GM10266 (cell line): Measurements from ENCODE around the gene PRAF2.
A peak's percentile ranks its signal among the peaks of the same experiment; 100 is the strongest.

Source experiments
- DNase-seq: peaks from one replicate; pipeline ENCODE4 v3.0.0; 2012; ENCODE audit errors: extremely low spot score
- TF ChIP-seq, protein P1 (sequence below): IDR thresholded peaks from 2 replicates; pipeline ENCODE4 v1.5.1; 2012; ENCODE audit warnings: mild to moderate bottlenecking, low read depth; ENCODE audit not compliant: control insufficient read depth, insufficient read depth; ENCODE audit errors: missing control alignments

Gene PRAF2

GRCh38 chrX:49073601-49074575 is at the start of gene PRAF2:
Gene PRAF2 (minus strand): TSS chrX:49074002. CDS start chrX:49073987, 15 bp downstream.
- peak; percentile 91 for DNase-seq
- TF ChIP-seq, protein P1, sequence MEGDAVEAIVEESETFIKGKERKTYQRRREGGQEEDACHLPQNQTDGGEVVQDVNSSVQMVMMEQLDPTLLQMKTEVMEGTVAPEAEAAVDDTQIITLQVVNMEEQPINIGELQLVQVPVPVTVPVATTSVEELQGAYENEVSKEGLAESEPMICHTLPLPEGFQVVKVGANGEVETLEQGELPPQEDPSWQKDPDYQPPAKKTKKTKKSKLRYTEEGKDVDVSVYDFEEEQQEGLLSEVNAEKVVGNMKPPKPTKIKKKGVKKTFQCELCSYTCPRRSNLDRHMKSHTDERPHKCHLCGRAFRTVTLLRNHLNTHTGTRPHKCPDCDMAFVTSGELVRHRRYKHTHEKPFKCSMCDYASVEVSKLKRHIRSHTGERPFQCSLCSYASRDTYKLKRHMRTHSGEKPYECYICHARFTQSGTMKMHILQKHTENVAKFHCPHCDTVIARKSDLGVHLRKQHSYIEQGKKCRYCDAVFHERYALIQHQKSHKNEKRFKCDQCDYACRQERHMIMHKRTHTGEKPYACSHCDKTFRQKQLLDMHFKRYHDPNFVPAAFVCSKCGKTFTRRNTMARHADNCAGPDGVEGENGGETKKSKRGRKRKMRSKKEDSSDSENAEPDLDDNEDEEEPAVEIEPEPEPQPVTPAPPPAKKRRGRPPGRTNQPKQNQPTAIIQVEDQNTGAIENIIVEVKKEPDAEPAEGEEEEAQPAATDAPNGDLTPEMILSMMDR, result no peak

DNA sequence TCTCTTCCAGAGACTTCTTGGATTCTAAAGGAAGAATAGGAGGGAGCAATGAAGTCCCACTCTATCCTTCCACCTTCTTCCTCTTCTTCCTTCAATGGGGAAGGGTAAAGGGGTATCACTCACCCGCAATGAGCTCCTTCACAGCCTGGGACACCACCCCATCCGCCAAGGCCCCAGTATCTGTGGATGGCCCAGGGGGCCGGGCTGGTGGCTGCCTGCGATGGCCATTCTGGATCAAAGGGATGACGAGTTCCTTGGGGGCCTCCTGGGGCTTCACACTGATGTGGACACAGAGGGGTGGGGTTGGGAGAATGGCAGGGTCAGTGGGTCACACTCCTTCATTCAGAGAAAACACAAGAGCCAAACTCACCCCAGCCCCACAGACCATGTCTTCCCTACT is 48.7 kb upstream of the PRAF2 start:
- TF ChIP-seq, protein P1, result no peak
- no peak for DNase-seq

GRCh38 chrX:49120091-49120490 is 46.3 kb upstream of the PRAF2 start:
- no peak for DNase-seq
- TF ChIP-seq, protein P1, result no peak

DNA sequence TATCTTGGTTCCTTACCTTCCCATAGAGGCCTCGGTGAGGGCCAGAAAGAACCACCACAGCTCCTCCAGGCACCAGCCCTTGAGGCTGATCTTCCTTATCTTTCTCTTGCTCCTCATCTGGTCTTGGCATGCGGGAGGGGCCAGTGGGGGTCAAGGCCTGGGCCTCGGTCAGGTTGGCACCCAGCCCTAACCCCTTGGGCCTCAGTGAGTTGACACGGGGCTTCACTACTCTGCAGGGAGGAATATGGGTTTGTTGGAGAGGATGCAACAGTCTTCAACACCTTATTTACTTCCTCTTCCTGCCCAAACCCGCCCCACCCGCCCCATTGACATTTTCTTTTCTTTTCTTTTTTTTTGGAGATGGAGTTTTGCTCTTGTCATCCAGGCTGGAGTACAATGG is 43.8 kb upstream of the PRAF2 start:
- TF ChIP-seq, protein P1, result no peak
- no peak for DNase-seq

DNA sequence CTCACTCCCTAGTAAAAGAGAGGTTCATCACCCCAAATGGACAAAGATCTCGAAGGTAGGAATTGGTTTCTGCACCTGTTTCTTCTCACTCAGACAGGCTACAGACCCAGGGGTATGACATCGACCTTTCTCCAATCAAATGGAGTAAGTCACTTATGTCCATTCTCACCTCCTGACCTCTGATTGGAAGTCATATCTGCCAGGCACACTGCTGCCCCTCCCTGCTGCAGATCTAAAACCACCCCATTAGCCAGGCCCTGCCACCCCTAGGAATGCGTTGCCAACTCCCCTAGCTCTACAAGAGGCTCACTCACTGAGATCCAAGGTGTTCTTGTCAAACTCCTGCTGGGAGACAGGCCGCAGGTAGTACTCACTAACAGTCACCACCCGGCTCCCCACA is 42.9 kb upstream of the PRAF2 start:
- DNase-seq, result no peak
- TF ChIP-seq, protein P1, result no peak

DNA sequence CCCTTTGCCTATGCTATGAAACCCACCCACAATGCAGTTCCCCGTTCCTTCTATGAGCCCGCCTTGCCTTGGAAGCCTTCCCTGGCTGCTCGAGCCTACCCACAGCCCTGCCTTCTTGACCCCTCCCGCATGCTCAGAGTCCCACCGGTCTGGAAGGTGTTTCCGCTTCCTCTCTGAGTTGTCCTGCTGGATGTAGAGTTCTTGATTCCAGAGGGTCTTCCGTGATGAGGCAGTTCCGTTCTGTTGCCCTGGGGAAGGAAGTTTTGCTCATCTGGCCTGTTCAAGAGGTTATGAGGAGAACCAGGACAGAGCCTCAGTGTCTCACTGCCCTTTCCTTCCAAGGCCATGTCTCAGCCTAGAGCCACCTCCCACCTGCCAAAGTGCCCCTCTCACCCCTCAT is 42.3 kb upstream of the PRAF2 start:
- DNase-seq, result no peak
- TF ChIP-seq, protein P1, result no peak

- TF ChIP-seq, protein P1, result no peak
- no peak for DNase-seq
Measured at GRCh38 chrX:49111791-49112190, 38.0 kb upstream of the PRAF2 start.
